NCI-H1105 (cell line): ENCODE results near the gene CYREN.

Experiments
- DNase-seq: peaks from one replicate; lab custom pipeline; 2025; lab: John Stamatoyannopoulos, UW

Gene CYREN

GRCh38 chr7:135197343-135197742 lies 26.8 kb upstream of the CYREN start:
- no peak for DNase-seq

DNA sequence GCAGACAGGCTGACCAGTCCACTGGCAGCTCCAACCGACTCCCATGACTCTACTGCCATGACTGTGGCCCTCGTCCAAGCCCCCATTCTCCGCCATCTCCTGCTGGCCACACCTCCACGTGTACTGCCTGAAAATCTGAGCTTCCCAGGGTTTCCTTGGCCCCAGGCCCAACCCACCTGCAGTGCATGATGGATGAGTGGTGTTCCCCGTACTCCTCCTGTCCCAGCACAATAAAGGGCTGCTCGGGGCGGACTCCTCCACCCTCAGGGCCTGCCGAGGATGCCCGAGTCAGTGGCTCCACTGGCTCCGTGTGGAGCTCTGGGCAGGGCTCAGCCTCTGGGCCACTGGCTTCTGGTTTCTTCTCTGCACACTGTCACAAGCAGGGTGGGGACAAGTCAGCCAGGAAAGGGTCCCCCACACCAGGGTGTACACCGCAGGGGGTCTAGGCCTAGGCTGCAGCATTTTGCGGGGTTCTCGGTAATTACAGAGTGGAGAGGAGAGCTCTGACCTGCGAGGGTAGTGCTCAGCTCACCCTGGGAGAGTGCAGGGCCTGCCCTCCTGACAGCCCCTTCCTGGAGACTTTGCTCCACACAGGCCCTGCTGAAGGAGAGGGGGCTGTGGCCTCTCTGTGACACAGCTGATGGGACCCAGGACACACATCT lies 25.6 kb upstream of the CYREN start:
- no peak for DNase-seq

- no peak for DNase-seq
Observed at GRCh38 chr7:135195156-135195555, 24.6 kb upstream of the CYREN start.

DNA sequence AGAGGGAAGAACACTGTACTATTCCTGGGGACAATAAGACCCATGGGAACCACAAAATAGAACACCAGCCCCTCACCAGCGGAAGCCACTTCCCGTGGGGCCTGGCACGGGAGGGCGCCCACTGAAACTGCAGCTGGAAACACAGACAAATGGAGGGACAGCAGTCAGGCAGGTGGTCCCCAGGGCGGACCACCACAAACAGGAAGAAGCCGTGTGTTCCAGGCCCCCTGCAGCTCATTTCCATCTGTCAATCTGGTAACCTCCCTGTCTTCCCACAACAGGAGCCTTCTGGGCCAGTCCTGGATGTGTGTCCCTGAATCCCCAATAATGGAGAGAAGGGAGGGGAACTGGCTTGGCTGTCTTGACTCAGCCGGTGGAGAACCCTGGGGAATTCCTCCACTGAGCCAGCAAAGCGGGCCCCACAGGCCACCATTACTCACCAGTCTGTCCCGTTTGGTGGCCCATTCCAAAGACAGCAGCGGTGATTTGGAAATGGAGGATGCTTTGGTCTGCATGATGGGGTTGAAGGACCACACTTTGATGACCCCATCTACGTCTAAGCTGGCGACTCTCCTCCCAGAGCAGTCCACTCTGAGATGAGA lies 24.1 kb upstream of the CYREN start:
- DNase-seq = no peak

GRCh38 chr7:135193615-135194081 lies 23.1 kb upstream of the CYREN start:
- DNase-seq = no peak

DNA sequence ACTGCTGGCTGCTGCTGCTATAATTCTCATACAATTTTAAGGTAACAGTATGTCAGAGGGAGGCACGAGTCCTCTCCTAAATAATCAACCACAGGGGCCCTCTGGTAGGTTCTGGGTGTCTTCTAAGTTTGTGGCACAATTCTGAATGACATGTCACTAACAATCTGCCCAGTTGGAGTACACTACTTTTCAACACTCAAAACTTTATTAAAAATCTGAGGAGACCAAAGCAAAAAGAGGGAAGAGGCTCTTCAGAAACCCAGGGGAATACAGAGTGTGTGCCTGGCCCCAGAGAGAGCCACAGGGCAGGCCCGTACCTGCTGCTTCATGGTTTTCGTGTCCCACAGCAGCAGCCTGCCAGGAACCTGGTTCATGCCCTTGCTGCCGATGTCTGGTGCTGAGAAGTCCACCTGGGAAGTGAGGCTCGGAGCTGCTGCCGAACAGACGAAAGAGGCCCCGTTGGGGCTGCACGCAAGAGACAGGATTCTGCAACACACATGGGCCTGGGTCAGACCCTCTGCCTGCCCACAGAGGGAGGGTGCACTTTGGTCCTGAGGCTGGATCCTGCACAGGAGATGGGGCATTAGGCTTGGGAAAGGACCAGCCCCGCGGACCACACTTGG lies 22.5 kb upstream of the CYREN start:
- no peak for DNase-seq

- no peak for DNase-seq
Observed at GRCh38 chr7:135190703-135191102, 20.2 kb upstream of the CYREN start.

- no peak for DNase-seq
Observed at GRCh38 chr7:135189961-135190360, 19.5 kb upstream of the CYREN start.

DNA sequence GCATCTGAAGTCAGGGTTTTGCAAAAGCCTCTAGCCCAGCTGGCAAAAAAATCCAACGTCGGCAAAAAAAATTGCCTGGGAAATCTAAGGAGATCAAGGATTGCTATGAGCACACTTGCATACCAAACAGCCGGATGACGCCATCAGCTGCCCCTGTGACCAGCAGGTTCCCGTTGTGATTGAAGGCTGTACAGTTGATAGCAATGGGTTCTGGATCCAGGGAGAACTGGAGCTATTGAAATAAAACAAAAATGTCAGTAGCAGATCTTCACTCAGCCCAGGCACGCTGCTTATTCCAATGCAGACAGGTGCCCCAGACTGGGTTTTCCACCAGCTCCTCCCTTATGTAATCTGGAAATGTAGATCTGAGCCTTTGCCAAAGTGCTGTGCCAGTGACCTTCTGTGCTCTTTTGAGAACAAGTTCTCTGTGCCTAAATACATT lies 18.7 kb upstream of the CYREN start:
- no peak for DNase-seq

DNA sequence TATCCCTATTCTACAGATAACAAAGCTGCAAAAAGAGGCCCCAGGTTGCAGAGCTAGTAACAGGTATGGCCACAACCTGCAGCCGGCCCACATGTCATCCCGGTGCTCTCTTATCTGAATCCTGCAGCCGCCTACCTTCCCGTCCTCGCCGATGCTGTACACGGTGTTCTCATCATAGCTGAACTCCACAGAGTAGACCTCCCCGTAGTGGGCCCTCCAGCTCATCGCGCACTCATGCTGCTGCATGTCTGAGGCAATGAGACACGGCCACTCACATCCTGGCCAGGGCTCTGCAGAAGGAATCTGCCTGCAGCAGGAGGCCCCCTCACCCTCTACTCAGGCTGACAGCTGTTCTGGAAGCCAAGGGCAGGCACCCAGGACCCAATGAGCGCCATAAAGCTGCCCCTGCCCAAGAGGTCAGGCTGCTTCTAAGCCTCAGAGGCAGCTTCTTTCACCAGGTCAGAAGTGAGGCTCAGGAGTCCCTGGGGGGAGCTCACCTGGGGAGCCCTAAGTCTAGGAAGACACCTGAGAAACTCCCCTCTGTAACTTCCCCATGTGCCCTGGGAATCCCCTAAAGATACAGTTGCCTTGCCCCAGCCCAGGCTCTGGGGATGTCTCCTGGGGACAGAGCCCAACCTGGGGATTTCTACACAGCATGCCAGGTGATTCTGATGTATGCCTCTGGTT lies 17.9 kb upstream of the CYREN start:
- DNase-seq = no peak

GRCh38 chr7:135186841-135187253 lies 16.3 kb upstream of the CYREN start:
- no peak for DNase-seq

GRCh38 chr7:135186261-135186540 lies 15.7 kb upstream of the CYREN start:
- DNase-seq = no peak

- DNase-seq = no peak
Observed at GRCh38 chr7:135185471-135186260, 15.2 kb upstream of the CYREN start.

DNA sequence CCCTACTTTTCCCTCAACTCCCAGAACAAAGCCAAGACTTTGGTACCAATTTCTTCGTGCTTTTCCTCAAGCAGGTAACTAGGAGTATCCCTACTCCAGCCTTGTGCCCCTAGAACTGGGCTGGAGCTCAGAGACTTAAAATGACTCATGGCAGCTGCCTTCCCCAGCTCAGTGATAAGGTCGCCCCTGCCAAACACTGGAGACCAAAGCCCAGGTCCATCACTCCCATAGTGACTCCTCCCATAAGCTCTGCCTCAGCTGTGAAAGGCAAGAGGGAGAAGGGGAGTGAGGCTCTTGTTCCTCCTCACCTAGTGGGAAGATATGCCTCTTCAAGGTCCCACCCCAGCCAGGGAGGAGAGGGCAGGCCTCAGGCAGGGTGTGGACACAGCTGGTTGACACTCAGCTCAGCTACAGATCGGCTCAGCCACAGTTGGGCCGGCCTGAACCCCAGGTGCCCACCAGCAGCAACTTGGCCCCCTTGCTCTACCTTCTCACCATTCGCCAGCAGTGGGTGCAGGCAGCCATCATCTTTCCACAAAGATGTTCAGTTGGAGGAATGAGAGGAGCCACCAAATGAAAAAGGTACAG lies 13.8 kb upstream of the CYREN start:
- no peak for DNase-seq

- DNase-seq = no peak
Observed at GRCh38 chr7:135183478-135183877, 13.0 kb upstream of the CYREN start.

DNA sequence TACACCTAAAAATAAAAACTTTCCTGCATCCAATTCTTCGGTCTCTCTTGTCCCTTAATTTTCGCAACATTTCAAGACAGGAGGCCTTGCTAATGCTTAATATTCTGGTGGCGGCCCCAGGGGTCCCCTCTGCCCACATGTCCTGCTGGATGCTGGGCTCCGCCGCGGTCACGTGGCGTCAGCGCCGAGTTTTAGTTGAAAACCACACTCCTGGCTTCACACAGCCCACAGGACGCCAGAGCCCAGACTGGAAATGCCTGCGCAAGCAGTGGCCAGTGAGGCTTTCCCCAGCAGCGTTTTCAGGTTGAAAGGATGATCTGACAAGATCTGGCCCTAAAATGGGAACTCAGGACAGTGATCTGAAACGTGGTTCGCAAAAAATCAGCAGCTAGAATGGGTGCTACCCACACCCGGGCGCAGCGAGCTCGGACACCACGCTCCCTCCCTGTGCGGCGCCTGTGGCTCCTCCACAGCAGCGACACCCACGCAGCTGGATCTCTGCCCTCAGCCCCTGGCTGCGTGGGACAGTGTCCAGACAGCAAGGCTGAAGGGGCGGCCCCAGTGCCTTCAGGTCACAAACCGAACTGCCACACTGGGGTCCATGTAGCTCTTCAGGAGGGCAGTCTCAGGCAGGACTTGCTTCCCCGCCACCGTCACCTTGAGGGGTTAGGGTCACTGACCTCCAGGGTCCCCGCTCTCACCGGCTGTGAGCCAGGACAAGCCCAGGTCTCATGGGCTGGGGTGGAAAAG lies 11.6 kb upstream of the CYREN start:
- DNase-seq = no peak

DNA sequence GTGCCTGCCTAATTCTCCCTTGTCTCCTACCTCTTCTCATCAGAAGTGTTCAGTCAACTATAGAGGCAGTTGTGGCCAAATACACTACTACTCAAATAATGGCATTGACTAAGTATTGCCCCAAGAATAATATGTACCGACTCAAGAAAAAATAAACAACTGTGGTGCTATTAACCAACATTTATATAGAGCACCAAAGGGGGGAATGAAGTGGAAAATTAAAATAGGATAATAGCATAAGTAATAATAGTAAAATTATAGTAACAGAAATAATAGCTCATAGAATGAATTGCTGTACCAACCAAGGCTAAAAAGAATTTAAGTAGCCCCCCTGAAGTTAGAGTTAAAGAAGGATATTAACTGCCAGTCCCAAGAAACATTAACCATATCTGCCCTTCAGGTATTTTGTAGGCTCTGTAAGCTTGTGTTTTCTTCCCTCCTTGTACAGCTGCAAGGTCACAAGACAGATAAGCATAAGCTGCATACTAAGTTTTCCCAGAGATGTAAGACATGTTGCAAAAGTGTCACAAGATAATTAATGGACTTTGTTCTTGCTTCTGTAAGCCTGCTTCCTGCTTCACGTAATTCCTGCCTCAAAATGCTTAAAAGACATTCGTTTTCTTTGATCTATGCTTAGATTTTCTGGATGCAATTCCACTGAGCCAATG lies 10.9 kb upstream of the CYREN start:
- no peak for DNase-seq

- DNase-seq = no peak
Observed at GRCh38 chr7:135180122-135180521, 9.6 kb upstream of the CYREN start.

DNA sequence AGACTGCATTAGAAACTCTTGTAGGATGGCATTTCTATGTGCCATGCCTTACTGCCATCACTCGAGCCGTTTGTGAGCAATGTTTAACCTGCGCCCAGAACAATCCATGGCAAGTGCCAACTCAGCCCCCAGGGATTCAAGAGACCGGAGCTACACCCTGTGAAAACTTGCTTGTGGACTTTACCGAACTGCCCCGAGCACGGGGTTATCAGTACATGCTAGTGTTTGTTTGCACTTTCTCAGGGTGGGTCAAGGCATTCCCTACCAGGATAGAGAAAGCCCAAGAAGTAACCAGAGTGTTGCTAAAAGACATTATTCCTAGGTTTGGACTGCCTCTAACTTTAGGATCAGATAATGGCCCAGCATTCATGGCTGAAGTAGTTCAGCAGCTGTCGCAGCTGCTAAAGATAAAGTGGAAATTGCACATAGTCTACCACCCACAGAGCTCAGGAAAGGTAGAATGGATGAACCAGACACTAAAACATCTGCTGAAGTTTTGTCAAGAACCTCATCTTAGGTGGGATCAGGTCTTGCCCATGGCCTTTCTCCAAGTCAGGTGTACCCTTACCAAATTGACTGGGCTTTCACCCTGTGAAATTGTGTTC lies 8.9 kb upstream of the CYREN start:
- DNase-seq = no peak

DNA sequence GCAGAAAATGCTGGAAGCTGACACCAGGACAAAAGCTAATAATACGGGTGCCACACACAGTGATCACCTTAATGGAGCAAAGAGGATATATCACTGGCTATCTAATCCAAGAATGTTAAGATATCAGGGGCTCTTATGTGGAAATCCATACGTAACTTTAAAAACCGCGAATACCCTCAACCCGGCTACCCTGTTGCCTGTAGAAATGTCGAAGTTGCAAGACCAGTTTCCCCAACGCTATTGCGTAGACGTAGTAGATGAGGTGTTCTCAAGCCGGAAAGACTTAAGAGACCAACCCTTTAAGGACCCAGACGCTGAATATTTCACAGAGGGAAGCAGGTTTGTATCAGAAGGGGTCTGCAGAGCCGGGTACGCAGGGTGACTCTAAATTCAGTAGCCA lies 7.9 kb upstream of the CYREN start:
- DNase-seq = no peak
